NCI-H2081 (cell line): ENCODE data around the gene SLC9A6.

ENCODE experiments used
- DNase-seq, 2 experiments: peaks; one replicate each; lab custom pipeline; 2025; lab: John Stamatoyannopoulos, UW

The SLC9A6 gene

DNA sequence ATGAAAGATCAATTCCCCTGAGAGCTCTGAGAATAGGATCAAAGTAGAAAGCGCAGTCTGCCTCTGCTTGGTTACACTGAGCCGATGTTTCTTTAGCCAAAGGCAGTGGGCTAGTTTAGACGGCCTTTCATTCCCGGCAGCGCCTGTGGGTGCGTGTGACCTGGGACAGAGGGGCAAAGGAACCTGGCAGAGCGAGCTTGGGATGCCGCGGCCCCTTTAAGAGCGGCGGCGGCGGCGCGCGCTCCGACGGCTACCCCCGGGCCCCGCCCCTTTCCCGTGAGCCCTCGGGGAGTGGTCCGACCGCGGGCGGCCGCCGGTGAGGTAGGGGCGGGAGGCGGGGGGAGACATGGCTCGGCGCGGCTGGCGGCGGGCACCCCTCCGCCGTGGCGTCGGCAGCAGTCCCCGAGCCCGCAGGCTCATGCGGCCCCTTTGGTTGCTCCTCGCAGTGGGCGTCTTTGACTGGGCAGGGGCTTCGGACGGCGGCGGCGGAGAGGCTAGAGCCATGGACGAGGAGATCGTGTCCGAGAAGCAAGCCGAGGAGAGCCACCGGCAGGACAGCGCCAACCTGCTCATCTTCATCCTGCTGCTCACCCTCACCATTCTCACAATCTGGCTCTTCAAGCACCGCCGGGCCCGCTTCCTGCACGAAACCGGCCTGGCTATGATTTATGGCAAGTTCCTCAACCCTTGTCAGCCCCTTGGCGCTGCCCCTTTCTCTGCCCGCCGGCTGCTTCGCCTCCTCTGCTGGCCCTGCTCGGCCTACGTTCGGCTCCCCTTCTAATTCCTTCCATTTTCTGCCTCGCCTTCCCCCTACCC is at the start of gene SLC9A6:
SLC9A6 (plus strand) TSS at position 279 of the 816 bp plus-strand sequence; CDS start at position 503, 224 bp downstream.
- DNase-seq = peak; percentile 64 to 76

GRCh38 chrX:135944486-135944885 is 40.7 kb upstream of the SLC9A6 start:
- DNase-seq = no peak

GRCh38 chrX:135951291-135951690 is 33.9 kb upstream of the SLC9A6 start:
- no peak for DNase-seq

DNA sequence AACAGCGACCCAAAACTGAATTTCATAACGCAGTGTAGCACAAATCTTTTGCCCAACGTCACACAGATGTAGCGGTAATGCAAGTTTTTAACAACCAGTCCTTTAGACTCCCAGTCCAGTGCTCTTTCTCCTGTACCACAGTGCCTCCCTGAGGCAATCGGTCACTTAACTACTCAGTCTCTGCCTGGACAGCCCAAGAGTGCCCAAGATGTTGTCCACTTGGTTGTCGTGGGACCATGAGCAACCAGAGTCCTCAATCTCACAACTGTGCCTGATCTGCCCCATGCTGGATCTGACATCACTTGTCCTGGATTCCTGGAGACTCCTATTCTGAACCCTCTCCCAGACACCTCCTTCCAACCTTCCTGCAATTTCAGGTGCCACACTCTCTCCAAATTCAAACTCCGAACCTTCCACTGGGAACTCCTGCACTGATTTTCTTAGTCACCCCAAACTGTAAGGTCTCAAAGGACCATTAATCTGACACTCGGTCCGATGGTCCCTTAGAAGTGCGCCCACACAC is 12.1 kb upstream of the SLC9A6 start:
- no peak for DNase-seq

DNA sequence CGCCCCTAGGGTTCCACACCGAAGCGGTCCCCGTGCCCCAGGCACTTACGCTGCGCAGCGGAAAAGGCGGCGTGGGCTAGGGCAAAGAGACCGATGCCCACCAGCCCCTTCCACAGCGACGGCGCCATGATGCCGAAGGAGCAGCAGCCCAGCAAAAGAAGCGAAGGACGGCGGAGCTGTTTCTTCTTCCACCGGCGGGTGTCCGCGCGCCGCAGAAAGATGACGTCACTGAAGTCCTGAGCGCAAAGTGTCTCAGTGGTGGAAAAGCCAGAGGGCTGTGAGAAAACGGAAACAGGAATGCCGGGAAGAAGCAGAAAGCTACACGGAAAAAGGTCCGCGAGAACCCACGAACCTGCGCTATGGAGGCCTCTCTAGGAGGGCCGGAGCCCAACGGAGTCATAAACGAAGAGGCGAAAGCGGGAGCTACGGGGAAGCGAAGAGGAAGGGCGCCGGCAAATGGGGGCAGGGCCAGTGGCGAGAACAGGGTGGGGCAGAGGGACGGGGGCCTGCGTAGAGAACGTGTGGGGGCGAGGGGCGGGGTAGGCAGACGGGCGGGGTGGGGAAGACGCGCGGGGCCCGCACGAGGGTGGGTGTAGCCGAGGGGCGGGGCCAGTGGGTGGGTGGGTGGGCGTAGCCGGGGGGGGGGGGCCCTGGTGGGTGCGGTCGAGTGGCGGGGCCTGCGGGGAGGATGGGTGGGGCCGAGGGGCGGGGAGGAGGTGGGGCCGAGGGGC is 11.5 kb upstream of the SLC9A6 start, which contains the start of gene MMGT1:
MMGT1 (minus strand) TSS at position 441 of the 731 bp plus-strand sequence; CDS start at position 128, 313 bp downstream.
- DNase-seq = peak; percentile 60 to 65

DNA sequence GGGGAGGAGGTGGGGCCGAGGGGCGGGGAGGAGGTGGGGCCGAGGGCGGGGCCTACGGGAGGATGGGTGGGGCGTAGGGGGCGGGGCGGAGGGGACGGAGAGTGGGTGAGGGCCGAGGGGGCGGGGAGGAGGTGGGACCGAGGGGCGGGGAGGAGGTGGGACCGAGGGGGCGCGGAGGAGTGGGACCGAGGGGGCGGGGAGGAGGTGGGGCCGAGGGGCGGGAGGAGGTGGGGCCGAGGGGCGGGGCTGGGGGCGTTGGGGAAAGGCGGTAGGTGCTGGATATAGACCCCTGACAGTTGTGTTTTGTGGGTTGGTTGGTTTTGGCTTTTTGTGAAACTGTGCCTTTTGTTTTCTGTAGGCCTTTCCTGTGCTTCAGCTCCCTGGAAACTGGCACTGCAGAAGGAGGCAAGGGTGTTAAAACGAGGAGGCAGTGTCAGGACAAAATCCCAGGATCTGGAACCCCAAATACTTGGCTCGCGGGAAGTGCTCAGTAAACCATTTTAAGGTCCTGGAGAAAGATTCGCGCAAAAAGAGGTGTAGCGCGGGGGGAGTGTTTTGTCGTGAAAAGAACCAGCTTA is 10.9 kb upstream of the SLC9A6 start:
- peak; percentile 3 to 64 for DNase-seq

GRCh38 chrX:135975421-135975820 is 9.8 kb upstream of the SLC9A6 start:
- DNase-seq = no peak

- DNase-seq = no peak
These were observed 7.6 kb upstream of the SLC9A6 start for GRCh38 chrX:135977611-135978010.

GRCh38 chrX:135981010-135981409 is 4.2 kb upstream of the SLC9A6 start:
- DNase-seq = no peak

GRCh38 chrX:135981668-135982067 is 3.6 kb upstream of the SLC9A6 start:
- DNase-seq = no peak

GRCh38 chrX:135982860-135983259 is 2.4 kb upstream of the SLC9A6 start:
- no peak for DNase-seq

DNA sequence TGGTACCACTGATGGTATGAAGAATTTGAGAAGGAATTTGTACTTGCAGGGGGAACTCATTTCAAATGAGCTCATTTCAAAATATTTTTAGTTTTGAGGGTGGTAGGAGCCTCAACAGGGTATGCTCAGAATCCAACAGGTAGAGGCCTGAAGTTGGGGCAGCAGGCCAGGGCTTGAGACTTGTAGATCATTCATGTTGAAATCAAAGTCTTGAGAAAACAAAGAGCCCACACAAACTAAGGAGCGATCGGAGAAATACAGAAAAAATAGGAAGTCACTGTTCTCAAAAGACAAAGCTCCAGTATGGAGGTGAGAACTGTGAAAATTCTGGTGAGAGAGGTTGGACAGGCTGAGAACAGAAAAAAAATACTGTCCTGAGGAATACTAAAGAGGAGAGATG is 979 bp upstream of the SLC9A6 start:
- no peak for DNase-seq

DNA sequence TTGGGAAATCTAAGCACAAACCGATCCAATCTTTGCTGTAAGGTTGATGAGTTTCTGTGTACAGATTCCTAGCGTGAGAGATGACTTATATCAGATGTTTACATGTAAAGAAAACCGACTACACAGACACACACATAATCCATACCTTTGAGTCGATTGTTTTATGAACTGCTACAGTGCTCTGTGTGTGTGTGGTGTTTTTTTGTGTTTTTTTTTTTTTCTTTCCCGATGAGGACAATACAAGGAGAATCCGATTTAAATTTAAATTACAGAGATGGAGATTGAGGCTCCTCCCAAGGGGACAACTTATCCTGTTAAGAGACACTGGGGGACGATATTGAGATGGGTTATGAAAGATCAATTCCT is 461 bp upstream of the SLC9A6 start:
- DNase-seq = no peak

- DNase-seq = no peak
These were observed 707 bp downstream of the SLC9A6 start for GRCh38 chrX:135985973-135986310.

GRCh38 chrX:135988245-135988644 is 3.0 kb downstream of the SLC9A6 start:
- DNase-seq = no peak

- no peak for DNase-seq
These were observed 29.8 kb downstream of the SLC9A6 start for GRCh38 chrX:136015016-136015415.

DNA sequence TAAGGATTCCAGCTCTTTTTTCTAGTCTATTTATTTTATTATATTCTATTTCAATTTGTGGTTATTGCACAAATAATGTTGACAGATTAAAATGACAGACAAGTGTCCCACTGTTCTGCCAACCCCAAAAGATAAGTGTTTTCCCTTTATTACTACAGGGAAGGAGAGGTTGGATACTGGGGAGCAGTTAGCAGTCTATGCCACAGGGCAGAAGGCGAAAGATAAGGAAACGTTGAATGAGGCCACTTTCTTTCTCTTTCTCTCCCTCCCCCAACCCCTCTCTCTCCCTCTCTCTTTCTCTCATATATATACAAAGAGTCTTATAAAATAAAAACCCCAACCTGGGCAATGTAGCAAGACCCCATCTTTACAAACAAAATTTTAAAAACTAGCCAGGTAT is 31.6 kb downstream of the SLC9A6 start:
- no peak for DNase-seq

- DNase-seq = no peak
These were observed 34.0 kb downstream of the SLC9A6 start for GRCh38 chrX:136019226-136019625.

DNA sequence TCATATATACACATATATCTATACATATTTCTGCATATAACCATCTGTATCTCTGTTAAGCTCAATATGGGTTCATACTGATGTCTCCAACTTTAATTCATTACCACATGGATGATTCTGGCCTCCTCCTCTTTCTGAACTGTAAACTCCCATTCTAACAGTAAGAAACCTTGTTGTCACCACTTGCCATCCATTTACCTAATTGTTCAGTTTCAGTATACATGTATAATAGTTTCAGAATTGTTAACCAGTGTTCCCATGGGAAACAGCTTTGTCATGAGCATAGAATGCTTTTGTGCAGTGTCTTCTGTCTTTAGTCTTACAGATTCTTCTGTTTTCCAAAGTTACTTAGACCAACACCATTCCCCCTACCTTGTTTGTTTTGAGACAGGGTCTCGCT is 35.9 kb downstream of the SLC9A6 start:
- DNase-seq = no peak

GRCh38 chrX:136021903-136022302 is 36.7 kb downstream of the SLC9A6 start:
- DNase-seq = no peak

DNA sequence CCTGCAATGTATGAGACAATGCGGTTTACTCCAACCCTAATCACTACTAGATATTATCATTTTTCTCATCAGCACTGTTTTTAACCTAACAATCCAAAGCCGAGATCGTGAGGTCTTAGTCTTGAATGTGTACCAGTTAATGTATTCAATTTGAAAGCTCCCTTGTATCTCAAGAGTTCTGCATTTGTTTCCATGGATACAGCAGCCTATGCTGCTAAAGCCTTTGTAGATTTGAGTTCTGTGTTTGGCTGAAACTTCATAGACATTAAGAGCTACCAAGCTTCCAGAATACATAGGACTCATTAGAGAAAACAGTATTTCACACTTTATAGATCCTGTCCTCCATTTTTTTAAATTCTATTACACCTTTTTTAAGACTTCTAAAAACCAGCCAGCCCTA is 39.9 kb downstream of the SLC9A6 start:
- DNase-seq = no peak

DNA sequence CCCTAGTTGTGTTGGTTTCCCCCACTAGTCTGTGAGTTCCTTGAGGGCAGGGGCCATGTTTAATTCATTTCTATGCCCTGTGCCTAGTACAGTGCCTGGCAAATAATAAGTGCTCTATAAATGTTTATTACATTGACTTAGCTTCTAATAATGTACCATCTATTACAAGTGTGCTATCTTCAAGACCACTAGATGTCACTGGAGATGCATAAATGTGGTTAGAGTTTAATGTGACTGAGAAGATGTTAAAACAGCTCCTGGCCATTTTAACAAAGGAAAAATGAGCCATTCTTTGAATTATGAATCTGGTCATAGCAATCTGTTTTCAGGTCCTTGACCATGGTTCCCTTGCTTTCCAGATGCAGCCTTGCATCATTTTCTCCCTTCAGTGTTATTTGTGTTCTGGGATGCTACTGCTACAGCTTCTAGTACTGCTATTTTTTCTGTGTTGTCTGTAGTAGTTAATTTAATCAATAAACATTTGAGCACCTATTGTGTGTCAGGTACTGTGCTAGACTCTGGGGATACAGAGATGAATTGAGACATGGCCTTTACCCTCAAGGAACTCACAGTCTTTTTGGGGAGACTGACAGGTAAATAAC is 43.2 kb downstream of the SLC9A6 start:
- DNase-seq = peak; percentile 17 to 42
